ENCODE results near the gene FOXD4.
"Not testable (repeated sequence)": the region's sequence is repeated elsewhere in the genome, so short reads cannot be mapped to it uniquely, and the experiment has no call there.

FOXD4 gene

GRCh38 chr9:117995-118467 lies at the start of gene FOXD4:
Gene FOXD4 (minus strand): TSS chr9:118417. CDS start chr9:118119, 298 bp downstream.
- DNase-seq (ENCODE audit: low read depth in 2 of 2) = not testable (repeated sequence)

- not testable (repeated sequence) for DNase-seq (ENCODE audit: low read depth in 2 of 2)
Measured at GRCh38 chr9:159871-160270, 41.7 kb upstream of the FOXD4 start.

GRCh38 chr9:151173-151572 lies 33.0 kb upstream of the FOXD4 start:
- not testable (repeated sequence) for DNase-seq (ENCODE audit: low read depth in 2 of 2)

GRCh38 chr9:139880-140279 lies 21.7 kb upstream of the FOXD4 start:
- not testable (repeated sequence) for DNase-seq (ENCODE audit: low read depth in 2 of 2)

- not testable (repeated sequence) for DNase-seq (ENCODE audit: low read depth in 2 of 2)
Measured at GRCh38 chr9:117144-117994, 848 bp downstream of the FOXD4 start.

- not testable (repeated sequence) for DNase-seq (ENCODE audit: low read depth in 2 of 2)
Measured at GRCh38 chr9:116239-117077, 1.8 kb downstream of the FOXD4 start.

- DNase-seq (ENCODE audit: low read depth in 2 of 2) = not testable (repeated sequence)
Measured at GRCh38 chr9:115118-115451, 3.1 kb downstream of the FOXD4 start.

- not testable (repeated sequence) for DNase-seq (ENCODE audit: low read depth in 2 of 2)
Measured at GRCh38 chr9:114267-115117, 3.7 kb downstream of the FOXD4 start.

- DNase-seq (ENCODE audit: low read depth in 2 of 2) = not testable (repeated sequence)
Measured at GRCh38 chr9:113468-114266, 4.5 kb downstream of the FOXD4 start.

GRCh38 chr9:112589-113467 lies 5.4 kb downstream of the FOXD4 start:
- not testable (repeated sequence) for DNase-seq (ENCODE audit: low read depth in 2 of 2)

GRCh38 chr9:110672-111071 lies 7.5 kb downstream of the FOXD4 start:
- not testable (repeated sequence) for DNase-seq (ENCODE audit: low read depth in 2 of 2)

- DNase-seq (ENCODE audit: low read depth in 2 of 2) = not testable (repeated sequence)
Measured at GRCh38 chr9:109540-109939, 8.7 kb downstream of the FOXD4 start.

- not testable (repeated sequence) for DNase-seq (ENCODE audit: low read depth in 2 of 2)
Measured at GRCh38 chr9:108742-109495, 9.3 kb downstream of the FOXD4 start.

- not testable (repeated sequence) for DNase-seq (ENCODE audit: low read depth in 2 of 2)
Measured at GRCh38 chr9:105991-106390, 12.2 kb downstream of the FOXD4 start.

GRCh38 chr9:100430-100829 lies 17.8 kb downstream of the FOXD4 start:
- DNase-seq (ENCODE audit: low read depth in 2 of 2) = not testable (repeated sequence)

GRCh38 chr9:99867-100266 lies 18.4 kb downstream of the FOXD4 start:
- not testable (repeated sequence) for DNase-seq (ENCODE audit: low read depth in 2 of 2)

GRCh38 chr9:98775-99174 lies 19.4 kb downstream of the FOXD4 start:
- not testable (repeated sequence) for DNase-seq (ENCODE audit: low read depth in 2 of 2)

GRCh38 chr9:94992-95391 lies 23.2 kb downstream of the FOXD4 start:
- DNase-seq (ENCODE audit: low read depth in 2 of 2) = not testable (repeated sequence)

- DNase-seq (ENCODE audit: low read depth in 2 of 2) = not testable (repeated sequence)
Measured at GRCh38 chr9:94323-94722, 23.9 kb downstream of the FOXD4 start.
